HG02938 (cell line): ENCODE results near the gene MAPT.
"Not testable (repeated sequence)": the region's sequence is repeated elsewhere in the genome, so short reads cannot be mapped to it uniquely, and the experiment has no call there.

Experiments used
- ATAC-seq: cut with Tn5 transposase; IDR thresholded peaks from one replicate; pipeline ENCODE4 v1.9.1; 2021; ENCODE audit warnings: mild to moderate bottlenecking, moderate library complexity; ENCODE audit not compliant: unreplicated experiment

Gene MAPT

GRCh38 chr17:45896803-45897693 lies 2.7 kb downstream of the MAPT start:
- no peak for ATAC-seq

- no peak for ATAC-seq
These were observed 5.8 kb downstream of the MAPT start for GRCh38 chr17:45900136-45900535.

GRCh38 chr17:45900723-45901415 lies 6.5 kb downstream of the MAPT start:
- ATAC-seq: no peak

- ATAC-seq: no peak
These were observed 8.6 kb downstream of the MAPT start for GRCh38 chr17:45902892-45903346.

- ATAC-seq: no peak
These were observed 10.5 kb downstream of the MAPT start for GRCh38 chr17:45904866-45905265.

- no peak for ATAC-seq
These were observed 11.5 kb downstream of the MAPT start for GRCh38 chr17:45905814-45906213.

- ATAC-seq: no peak
These were observed 11.9 kb downstream of the MAPT start for GRCh38 chr17:45906237-45906636.

- ATAC-seq: no peak
These were observed 12.7 kb downstream of the MAPT start for GRCh38 chr17:45906927-45907622.

GRCh38 chr17:45907750-45908395 lies 13.5 kb downstream of the MAPT start:
- no peak for ATAC-seq

- no peak for ATAC-seq
These were observed 14.1 kb downstream of the MAPT start for GRCh38 chr17:45908460-45908859.

GRCh38 chr17:45908935-45909334 lies 14.6 kb downstream of the MAPT start:
- no peak for ATAC-seq

- ATAC-seq: no peak
These were observed 16.3 kb downstream of the MAPT start for GRCh38 chr17:45910667-45911066.

- ATAC-seq: no peak
These were observed 18.0 kb downstream of the MAPT start for GRCh38 chr17:45912319-45912718.

GRCh38 chr17:45913030-45913429 lies 18.7 kb downstream of the MAPT start:
- ATAC-seq: not testable (repeated sequence)

- ATAC-seq: no peak
These were observed 19.8 kb downstream of the MAPT start for GRCh38 chr17:45914047-45914717.

- no peak for ATAC-seq
These were observed 20.9 kb downstream of the MAPT start for GRCh38 chr17:45915263-45915662.

- ATAC-seq: no peak
These were observed 22.7 kb downstream of the MAPT start for GRCh38 chr17:45917081-45917480.

GRCh38 chr17:45918241-45918745 lies 23.9 kb downstream of the MAPT start:
- no peak for ATAC-seq

- no peak for ATAC-seq
These were observed 24.8 kb downstream of the MAPT start for GRCh38 chr17:45919136-45919535.

GRCh38 chr17:45920083-45920482 lies 25.7 kb downstream of the MAPT start:
- no peak for ATAC-seq
